Measurements from ENCODE around the gene GJA9. TPM values are rescaled to one million over a fixed set of nuclear protein-coding genes. Genes with fewer than 3 reads are reported as not detected.

GJA9 gene
- total RNA-seq, 1 donor: not detected

DNA sequence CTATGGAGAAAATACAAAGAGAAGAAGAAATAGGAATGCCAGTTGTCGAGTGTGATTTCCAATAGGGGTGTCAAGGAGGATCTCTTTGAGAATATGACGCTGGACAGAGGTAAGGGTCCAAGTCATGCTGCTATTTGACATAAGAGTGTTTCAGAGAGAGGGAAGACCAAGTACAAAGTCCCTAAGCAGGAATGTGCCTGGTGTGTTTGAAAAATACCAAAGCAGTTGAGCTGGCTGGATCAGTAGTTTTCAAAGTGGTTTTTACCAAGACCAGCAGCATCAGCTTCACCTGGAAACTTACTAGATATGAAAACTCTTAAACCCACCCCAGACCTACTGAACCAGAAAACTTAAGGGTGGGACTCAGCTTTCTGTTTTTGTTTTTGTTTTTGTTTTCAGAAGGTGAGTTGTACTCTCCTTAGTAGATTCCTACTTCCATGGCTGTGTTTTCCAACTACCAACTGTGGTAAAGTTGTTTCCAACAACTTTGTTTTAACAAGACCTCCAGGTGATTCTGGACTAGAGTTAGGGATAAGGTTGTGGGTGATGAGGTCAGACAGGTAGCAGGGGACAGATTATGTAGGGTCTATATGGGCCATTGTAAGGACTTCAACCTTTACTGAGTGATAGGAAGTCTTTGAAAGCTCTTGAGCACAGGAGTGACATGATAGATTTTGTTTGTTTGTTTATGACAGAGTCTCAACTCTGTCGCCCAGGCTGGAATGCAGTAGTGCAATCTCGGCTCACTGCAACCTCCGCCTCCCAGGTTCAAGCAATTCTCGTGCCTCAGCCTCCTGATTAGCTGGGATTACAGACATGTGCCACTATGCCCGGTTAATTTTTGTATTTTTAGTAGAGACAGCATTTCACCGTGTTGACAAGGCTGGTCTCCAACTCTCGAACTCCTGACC is 7.3 kb upstream of the GJA9 start:
- no peak overlapping the region for H3K4me3 ChIP-seq (ENCODE audit: low read depth, low read length)
- TF ChIP-seq, protein P1, sequence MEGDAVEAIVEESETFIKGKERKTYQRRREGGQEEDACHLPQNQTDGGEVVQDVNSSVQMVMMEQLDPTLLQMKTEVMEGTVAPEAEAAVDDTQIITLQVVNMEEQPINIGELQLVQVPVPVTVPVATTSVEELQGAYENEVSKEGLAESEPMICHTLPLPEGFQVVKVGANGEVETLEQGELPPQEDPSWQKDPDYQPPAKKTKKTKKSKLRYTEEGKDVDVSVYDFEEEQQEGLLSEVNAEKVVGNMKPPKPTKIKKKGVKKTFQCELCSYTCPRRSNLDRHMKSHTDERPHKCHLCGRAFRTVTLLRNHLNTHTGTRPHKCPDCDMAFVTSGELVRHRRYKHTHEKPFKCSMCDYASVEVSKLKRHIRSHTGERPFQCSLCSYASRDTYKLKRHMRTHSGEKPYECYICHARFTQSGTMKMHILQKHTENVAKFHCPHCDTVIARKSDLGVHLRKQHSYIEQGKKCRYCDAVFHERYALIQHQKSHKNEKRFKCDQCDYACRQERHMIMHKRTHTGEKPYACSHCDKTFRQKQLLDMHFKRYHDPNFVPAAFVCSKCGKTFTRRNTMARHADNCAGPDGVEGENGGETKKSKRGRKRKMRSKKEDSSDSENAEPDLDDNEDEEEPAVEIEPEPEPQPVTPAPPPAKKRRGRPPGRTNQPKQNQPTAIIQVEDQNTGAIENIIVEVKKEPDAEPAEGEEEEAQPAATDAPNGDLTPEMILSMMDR (IDR thresholded peaks at IDR 0.05; ENCODE audit: insufficient read depth, low read depth, low read length): no peak
- no peak for DNase-seq (ENCODE audit: low read depth)

DNA sequence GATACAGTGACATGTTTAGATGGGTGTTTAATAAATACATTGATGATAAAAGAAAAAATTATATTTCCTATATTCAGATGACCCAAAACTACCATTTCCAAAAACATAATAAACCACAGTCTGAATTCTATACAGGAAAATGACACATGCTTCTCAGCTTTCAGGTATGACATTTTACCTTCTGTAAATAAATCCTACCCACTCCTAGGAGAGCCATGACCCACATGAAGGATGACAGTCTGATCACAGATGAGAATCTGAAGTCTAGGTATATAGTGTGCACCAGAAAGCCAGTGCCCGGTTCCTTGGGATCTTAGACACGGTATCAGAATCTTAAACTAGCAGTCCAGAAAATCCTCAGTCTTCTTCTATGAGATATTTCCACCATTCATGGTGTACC is 3.7 kb upstream of the GJA9 start:
- H3K4me3 ChIP-seq (ENCODE audit: low read depth, low read length): no peak overlapping the region
- TF ChIP-seq, protein P1 (IDR thresholded peaks at IDR 0.05; ENCODE audit: insufficient read depth, low read depth, low read length): no peak

DNA sequence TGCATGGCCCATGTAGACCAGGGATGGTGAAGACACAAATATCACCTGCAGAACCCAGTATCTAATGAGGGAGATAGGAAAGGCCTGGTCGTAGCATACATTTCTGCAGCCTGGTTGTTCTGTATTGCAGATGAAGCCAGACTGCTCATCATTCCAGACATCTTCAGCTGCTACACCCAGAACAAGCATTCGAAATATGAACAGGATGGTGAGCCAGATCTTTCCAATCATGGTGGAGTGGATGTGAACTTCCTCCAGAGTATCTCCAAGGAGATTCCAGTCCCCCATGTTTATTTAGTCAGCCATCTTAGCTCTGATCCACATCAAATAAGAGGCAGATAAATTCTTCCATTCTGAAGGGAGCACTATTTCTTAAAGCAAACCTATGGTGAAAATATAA is 5.6 kb downstream of the GJA9 start:
- TF ChIP-seq, protein P1 (IDR thresholded peaks at IDR 0.05; ENCODE audit: insufficient read depth, low read depth, low read length): no peak
- DNase-seq (ENCODE audit: low read depth): no peak

More for the DNA sequence above, 3.7 kb upstream of the GJA9 start:
- DNase-seq (ENCODE audit: low read depth): no peak

DNA sequence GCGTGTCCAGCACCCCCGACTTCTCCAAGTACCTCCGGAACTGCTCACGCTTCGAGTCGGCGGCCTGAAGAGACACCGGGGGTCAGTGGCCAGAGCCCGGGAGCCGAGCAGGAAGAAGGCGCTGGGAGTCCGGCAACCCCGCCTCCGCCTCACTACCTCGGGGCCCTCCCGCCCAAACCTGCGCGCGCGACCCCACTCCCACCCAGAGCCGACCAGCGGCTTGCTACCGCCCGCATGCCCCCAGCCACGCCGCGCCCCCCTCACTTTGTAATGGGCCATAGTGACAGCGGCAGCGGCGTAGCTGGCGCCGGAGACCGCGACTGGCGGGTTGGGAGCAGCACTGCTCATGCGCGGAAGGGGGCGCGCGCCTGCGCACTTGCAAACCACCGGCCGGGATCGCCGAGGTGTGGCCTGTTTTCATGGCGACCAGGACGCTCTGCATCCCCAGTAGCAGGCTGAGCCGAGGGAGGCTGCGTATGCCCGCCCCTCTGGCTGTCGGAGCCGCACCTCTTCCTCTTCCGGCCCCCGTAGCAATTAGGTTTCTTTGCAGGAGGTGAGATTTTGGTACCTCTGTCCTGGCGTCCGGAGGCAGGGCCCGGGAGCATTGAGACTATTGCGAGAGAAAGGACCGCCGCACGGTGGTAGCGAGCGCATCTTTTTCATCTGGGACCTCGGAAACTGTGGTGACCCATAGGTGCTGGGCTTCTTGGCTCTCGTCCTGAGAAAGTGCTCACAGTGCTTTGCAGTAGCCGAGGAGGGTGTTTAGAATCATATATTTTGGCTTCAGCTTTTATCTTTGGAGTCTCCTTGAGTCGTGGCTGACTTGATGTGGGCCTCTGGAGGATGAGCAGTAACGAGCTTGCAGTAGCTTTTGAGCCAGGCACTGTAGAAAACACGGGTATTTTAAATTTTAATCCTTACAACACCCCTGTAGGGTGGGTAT is 8.1 kb downstream of the GJA9 start, which contains the start of gene MYCBP:
Gene MYCBP (minus strand): TSS at position 322 of the 943 bp plus-strand sequence. CDS start 43 bp downstream, at position 279.
- peak within 1 kb of the TSS; percentile 93 for H3K4me3 ChIP-seq (ENCODE audit: low read depth, low read length)
- DNase-seq (ENCODE audit: low read depth): peak; percentile 95
- TF ChIP-seq, protein P1 (IDR thresholded peaks at IDR 0.05; ENCODE audit: insufficient read depth, low read depth, low read length): peak; percentile 2

More for the DNA sequence above, 5.6 kb downstream of the GJA9 start:
- no peak overlapping the region for H3K4me3 ChIP-seq (ENCODE audit: low read depth, low read length)

DNA sequence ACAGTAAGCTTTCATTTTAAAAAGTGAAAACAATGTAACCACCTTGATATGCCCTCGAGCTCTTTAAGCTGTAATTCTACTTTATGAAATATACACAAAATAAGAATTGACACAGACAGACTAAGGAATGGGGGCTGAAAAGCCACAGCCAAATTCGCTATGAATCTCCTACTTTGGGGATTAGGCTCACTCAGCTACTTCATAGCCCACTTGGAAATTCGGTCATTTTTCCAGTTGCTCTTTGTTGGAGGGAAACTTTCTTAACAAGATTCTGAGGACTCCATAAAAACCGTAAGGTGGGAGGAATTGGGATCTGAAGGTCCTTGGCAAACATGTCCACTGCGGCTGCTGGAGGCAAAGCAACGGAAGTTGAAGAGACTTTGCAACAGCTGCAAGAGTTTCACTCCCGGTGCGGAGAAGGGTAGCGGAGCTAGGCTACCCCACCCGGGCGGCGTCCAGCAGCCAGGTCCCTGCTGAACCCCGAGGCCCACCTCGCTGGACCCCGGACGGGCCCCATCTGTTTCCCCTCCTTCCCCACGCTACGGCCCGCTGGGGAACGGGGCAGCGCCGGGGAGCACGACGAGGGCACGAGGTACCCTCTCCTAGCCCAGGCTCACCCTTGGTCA is 8.9 kb downstream of the GJA9 start:
- TF ChIP-seq, protein P1 (IDR thresholded peaks at IDR 0.05; ENCODE audit: insufficient read depth, low read depth, low read length): no peak
- DNase-seq (ENCODE audit: low read depth): peak; percentile 37
- peak overlapping the region; percentile 93 for H3K4me3 ChIP-seq (ENCODE audit: low read depth, low read length)

DNA sequence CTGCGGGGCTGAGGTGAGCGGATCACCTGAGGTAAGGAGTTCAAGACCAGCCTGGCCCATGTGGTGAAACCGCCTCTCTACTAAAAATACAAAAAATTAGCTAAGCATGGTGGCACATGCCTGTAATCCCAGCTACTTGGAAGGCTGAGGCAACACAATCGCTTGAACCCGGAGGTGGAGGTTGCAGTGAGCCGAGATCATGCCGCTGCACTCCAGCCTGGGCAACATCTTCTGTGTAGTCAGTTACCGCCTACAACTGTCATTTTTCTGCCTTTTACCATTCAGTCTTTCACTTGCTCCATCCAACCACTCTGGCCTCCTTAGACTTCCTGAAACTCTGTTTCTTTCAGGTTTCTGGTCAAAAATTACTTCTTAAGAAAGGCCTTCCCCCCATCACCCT is 10.4 kb downstream of the GJA9 start:
- DNase-seq (ENCODE audit: low read depth): no peak
- H3K4me3 ChIP-seq (ENCODE audit: low read depth, low read length): no peak overlapping the region
- TF ChIP-seq, protein P1 (IDR thresholded peaks at IDR 0.05; ENCODE audit: insufficient read depth, low read depth, low read length): no peak

Data from fibroblast of villous mesenchyme (primary cell).